GM12878 (cell line): ENCODE results near the gene CHURC1. TPM values are rescaled to one million over a fixed set of nuclear protein-coding genes. Genes with fewer than 3 reads are reported as not detected.

Experiments used
- ATAC-seq: fragments of 200-7000 bp; cut with Tn5 transposase; 3 replicates; pipeline ENCODE4 v1.9.1; 2020; ENCODE audit warnings: mild to moderate bottlenecking, moderate library complexity
- BruUV-seq: library from RNA; stranded (reverse); fragments of 400-500 nt; replicated peaks from 2 replicates; lab custom pipeline; 2021; lab: Mats Ljungman, UMichigan
- CTCF ChIA-PET: fragments of 300-600 bp; sonication (Branson Sonifier 250); formaldehyde crosslinking; extraction: SDS; loops from one replicate; lab custom pipeline; 2021; ENCODE audit warnings: inconsistent platforms; lab: Yijun Ruan, JAX
- POLR2A ChIA-PET: fragments of 350-600 bp; formaldehyde crosslinking; extraction: SDS; loops from one replicate; lab custom pipeline; 2021; ENCODE audit warnings: inconsistent platforms; lab: Charles Lee
- RAD21 ChIA-PET: fragments of 300-600 bp; sonication (Branson Sonifier 250); formaldehyde crosslinking; loops from one replicate; lab custom pipeline; 2023; ENCODE audit warnings: antibody characterized with exemption; ENCODE audit not compliant: unreplicated experiment; lab: Charles Lee
- SMC1A ChIA-PET: fragments of 300-600 bp; sonication (Branson Sonifier 250); formaldehyde crosslinking; loops from one replicate; lab custom pipeline; 2023; ENCODE audit not compliant: unreplicated experiment, uncharacterized antibody; lab: Charles Lee
- DNase-seq: peaks from one replicate; pipeline ENCODE4 v3.0.0-alpha.2; 2011; ENCODE audit warnings: low read depth, low spot score
- FAIRE-seq: peaks from 3 replicates; lab custom pipeline; 2011; peaks lifted over from hg19 to GRCh38; lab: Jason Lieb, UNC
- H2AFZ ChIP-seq: 2 replicates; pipeline ENCODE4 v1.6.0; 2011; ENCODE audit warnings: low read depth, low read length, control low read depth; ENCODE audit not compliant: control insufficient read depth
- H3K27ac ChIP-seq: 2 replicates; pipeline ENCODE4 v1.5.1; 2011; ENCODE audit warnings: control low read depth; ENCODE audit not compliant: control insufficient read depth, insufficient read depth
- H3K27me3 ChIP-seq, 2 experiments: replicated peaks in 1 of 2; 2 replicates each; pipeline versions ENCODE4 v1.6.0 to v1.6.1; 2011; ENCODE audit warnings: low read length in 1 of 2; ENCODE audit not compliant: control insufficient read depth in 2 of 2, insufficient read depth in 2 of 2
- H3K36me3 ChIP-seq, 2 experiments: 2 replicates each; pipeline ENCODE4 v1.5.1; 2011; ENCODE audit warnings: low read length in 1 of 2; ENCODE audit not compliant: control insufficient read depth in 2 of 2, insufficient read depth in 2 of 2
- H3K4me1 ChIP-seq: 2 replicates; pipeline ENCODE4 v1.6.1; 2011; ENCODE audit warnings: mild to moderate bottlenecking, low read length, moderate library complexity, mixed read lengths; ENCODE audit not compliant: control insufficient read depth, insufficient read depth
- H3K4me2 ChIP-seq: 2 replicates; pipeline ENCODE4 v1.6.0; 2011; ENCODE audit warnings: control low read depth; ENCODE audit not compliant: control insufficient read depth, insufficient read depth
- H3K4me3 ChIP-seq: fragments of 200-600 bp; sonication (generic); 2 replicates; pipeline ENCODE4 v1.5.1; 2016
- H3K79me2 ChIP-seq: 2 replicates; pipeline ENCODE4 v1.6.0; 2011; ENCODE audit warnings: low read length; ENCODE audit not compliant: control insufficient read depth, insufficient read depth
- H3K9ac ChIP-seq: 2 replicates; pipeline ENCODE4 v1.8.0; 2011; ENCODE audit warnings: low read length, control low read depth, mixed read lengths; ENCODE audit not compliant: control insufficient read depth, insufficient read depth
- H3K9me3 ChIP-seq: replicated peaks from 3 replicates; pipeline ENCODE4 v1.5.1; 2011; ENCODE audit warnings: mild to moderate bottlenecking, low read length; ENCODE audit not compliant: control insufficient read depth, insufficient read depth
- H4K20me1 ChIP-seq: 2 replicates; pipeline ENCODE4 v1.6.0; 2011; ENCODE audit not compliant: control insufficient read depth, insufficient read depth
- CUX1 ChIP-seq: IDR thresholded peaks from 2 replicates; pipeline ENCODE4 v1.6.1; 2012; ENCODE audit warnings: improper control_type of control experiment, low read depth, low read length; ENCODE audit not compliant: insufficient replicate concordance
- EGR1 ChIP-seq, 2 experiments: IDR thresholded peaks; 1 replicate in 1 of 2; 2 replicates in 1 of 2; pipeline ENCODE4 v1.6.1; 2011 to 2012; ENCODE audit warnings: low read depth in 2 of 2, low read length in 2 of 2, borderline replicate concordance in 1 of 2, mild to moderate bottlenecking in 1 of 2, moderate library complexity in 1 of 2
- ESRRA ChIP-seq: IDR thresholded peaks from 2 replicates; pipeline ENCODE4 v1.6.1; 2012; ENCODE audit warnings: mild to moderate bottlenecking, low read length, improper control_type of control experiment
- MTA2 ChIP-seq: fragments of 450-650 bp; IDR thresholded peaks from 2 replicates; pipeline ENCODE4 v1.6.1; 2016; ENCODE audit warnings: low read depth, mild to moderate bottlenecking, moderate library complexity
- NBN ChIP-seq: fragments of 450-650 bp; IDR thresholded peaks from 2 replicates; pipeline ENCODE4 v1.6.1; 2016
- NR2F1 ChIP-seq: fragments of 450-650 bp; conservative IDR thresholded peaks from 2 replicates; pipeline ENCODE4 v1.6.1; 2017; ENCODE audit warnings: mild to moderate bottlenecking
- SPI1 ChIP-seq: IDR thresholded peaks from 2 replicates; pipeline ENCODE4 v1.6.1; 2011; ENCODE audit warnings: low read depth, mild to moderate bottlenecking, low read length, moderate library complexity, borderline replicate concordance; ENCODE audit not compliant: insufficient read depth
- STAT1 ChIP-seq: fragments of 450-650 bp; conservative IDR thresholded peaks from 2 replicates; pipeline ENCODE4 v1.6.1; 2014; ENCODE audit warnings: antibody characterized with exemption, mild to moderate bottlenecking
- TBL1XR1 ChIP-seq: IDR thresholded peaks from 2 replicates; pipeline ENCODE4 v1.6.1; 2012; ENCODE audit warnings: low read depth, low read length, improper control_type of control experiment
- ZBTB11 ChIP-seq: fragments of 450-650 bp; formaldehyde crosslinking; IDR thresholded peaks from 2 replicates; pipeline ENCODE4 v1.5.0; 2022; ENCODE audit warnings: mild to moderate bottlenecking, missing genetic modification characterization
- ZNF384 ChIP-seq: IDR thresholded peaks from 2 replicates; pipeline ENCODE4 v1.6.1; 2012; ENCODE audit warnings: low read depth, mild to moderate bottlenecking, low read length, improper control_type of control experiment, borderline replicate concordance
- ZNF622 ChIP-seq: fragments of 450-650 bp; IDR thresholded peaks from 2 replicates; pipeline ENCODE4 v1.6.1; 2017; ENCODE audit warnings: mild to moderate bottlenecking, inconsistent platforms
- ZSCAN29 ChIP-seq: fragments of 450-650 bp; IDR thresholded peaks from 2 replicates; pipeline ENCODE4 v1.6.1; 2017; ENCODE audit warnings: mild to moderate bottlenecking, moderate library complexity
- WGBS: methylation state at CpG from one replicate; pipeline ENCODE4 v1.1.6; 2016; ENCODE audit warnings: low lambda C conversion rate; ENCODE audit not compliant: insufficient replicate concordance, insufficient coverage; ENCODE audit errors: missing lambda C conversion rate; 5-methylcytosine and 5-hydroxymethylcytosine counted together
- in situ Hi-C: fragments of 300-500 bp; cut with MboI; formaldehyde crosslinking; loops from 9 replicates; pipeline ENCODE4 v1.14.3; 2018; ENCODE audit warnings: mixed read lengths
- intact Hi-C: fragments of 100-400 bp; cut with micrococcal nuclease; formaldehyde crosslinking; loops from one replicate; pipeline ENCODE4 v1.14.2; 2022; ENCODE audit not compliant: unreplicated experiment
- polyA plus RNA-seq, 11 experiments: library from polyadenylated mRNA; depleted of rRNA in 4 of 11; unstranded in 6 of 11; stranded (reverse) in 5 of 11; fragments of >200 nt; fragmentation: Nextera tagmentation in 4 of 11; fragmentation: Illumina TruSeq in 1 of 11; extraction: Ambion mirVana in 4 of 11; extraction: Trizol in 1 of 11; gene quantifications; 1 replicate in 1 of 11; 2 replicates in 10 of 11; pipeline versions ENCODE4 v1.2.1 to v1.2.3, GENCODE V29; 2011 to 2016; ENCODE audit warnings: inconsistent platforms in 2 of 11, missing spikeins in 2 of 11, low read depth in 1 of 11
- total RNA-seq, 4 experiments: library from RNA; depleted of rRNA in 3 of 4; stranded (reverse); fragments of >200 nt in 3 of 4; fragmentation: Illumina TruSeq in 1 of 4; extraction: Trizol in 1 of 4; gene quantifications; 2 replicates each; pipeline versions ENCODE4 v1.2.1 to v1.2.3, GENCODE V29; 2013 to 2021
- TF ChIP-seq, protein P1 (sequence below): IDR thresholded peaks from 2 replicates; pipeline ENCODE4 v1.6.1; 2012; ENCODE audit warnings: low read depth, low read length, improper control_type of control experiment

The CHURC1 gene
- total and polyA plus RNA-seq, 10 of the 15 experiments (the other 5 are each of a cell fraction or from before 2014, with no cell fraction given), result 41.0 to 421 (median 140) TPM

- H3K9me3 ChIP-seq, result no peaks in the 10 kb centered on the region
- H2AFZ ChIP-seq, result no peak overlapping the region
- WGBS, result 98% methylated on average over 6 of the region's 6 CpGs
- ATAC-seq, result no peak
- no peaks in the 10 kb centered on the region for H3K36me3 ChIP-seq
- no peak overlapping the region for H3K9ac ChIP-seq
- no peak overlapping the region for H3K4me2 ChIP-seq
- H4K20me1 ChIP-seq, result no peaks in the 10 kb centered on the region
- no peak overlapping the region for H3K27ac ChIP-seq
- RAD21 ChIA-PET, result no interaction called here
- intact Hi-C loops, result no loop called here
- DNase-seq, result no peak
- SMC1A ChIA-PET, result interaction anchor here (1.7 kb wide), 1 partner anchor 11 kb away, joined by 6 read pairs; no protein-coding TSS in a partner anchor
- CTCF ChIA-PET, result no interaction called here
- H3K79me2 ChIP-seq, result no peaks in the 10 kb centered on the region
- TF ChIP-seq ESRRA (no peak), ZSCAN29 (no peak), NR2F1 (no peak), NBN (no peak), TBL1XR1 (no peak), CUX1 (no peak), EGR1 (IDR thresholded peaks at IDR 0.05; ENCODE audit: borderline replicate concordance in 1 of 2, low read depth in 2 of 2, low read length in 2 of 2) (no peak), ZBTB11 (CRISPR knock-in tag) (no peak), STAT1 (no peak), MTA2 (no peak), ZNF384 (no peak), ZNF622 (no peak), SPI1 (no peak)
- TF ChIP-seq, protein P1, sequence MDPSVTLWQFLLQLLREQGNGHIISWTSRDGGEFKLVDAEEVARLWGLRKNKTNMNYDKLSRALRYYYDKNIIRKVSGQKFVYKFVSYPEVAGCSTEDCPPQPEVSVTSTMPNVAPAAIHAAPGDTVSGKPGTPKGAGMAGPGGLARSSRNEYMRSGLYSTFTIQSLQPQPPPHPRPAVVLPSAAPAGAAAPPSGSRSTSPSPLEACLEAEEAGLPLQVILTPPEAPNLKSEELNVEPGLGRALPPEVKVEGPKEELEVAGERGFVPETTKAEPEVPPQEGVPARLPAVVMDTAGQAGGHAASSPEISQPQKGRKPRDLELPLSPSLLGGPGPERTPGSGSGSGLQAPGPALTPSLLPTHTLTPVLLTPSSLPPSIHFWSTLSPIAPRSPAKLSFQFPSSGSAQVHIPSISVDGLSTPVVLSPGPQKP, result no peak
- in situ Hi-C loops, result no loop called here
- no peaks in the 10 kb centered on the region for H3K27me3 ChIP-seq
- POLR2A ChIA-PET, result no interaction called here
- H3K4me1 ChIP-seq, result peaks cover 19% of the 10 kb centered on the region
- BruUV-seq, result no TSS peak
- no peak for FAIRE-seq
- no peak overlapping the region for H3K4me3 ChIP-seq
Observed at GRCh38 chr14:64955297-64955696, 41.0 kb downstream of the CHURC1 start.
